Tibial artery (tissue), 4 donors: Measurements from ENCODE around the gene ALS2.
A peak's percentile ranks its signal among the peaks of the same experiment; 100 is the strongest.

Experiments used
- DNase-seq, 2 donors: peaks; one replicate each; pipeline ENCODE4 v3.0.0-alpha.2; 2019
- H3K27ac ChIP-seq, 2 donors: fragments of 200-600 bp; sonication (generic) in 1 of 2; 1 replicate in 1 of 2; 2 replicates in 1 of 2; pipeline ENCODE4 v1.5.1; 2018 to 2019; ENCODE audit warnings: mild to moderate bottlenecking in 1 of 2
- H3K27me3 ChIP-seq, 2 donors: fragments of 200-600 bp; sonication (generic) in 1 of 2; one replicate each; pipeline versions ENCODE4 v1.5.1 to v1.6.0; 2016 to 2019
- H3K36me3 ChIP-seq, 3 donors: fragments of 200-600 bp; sonication (generic) in 2 of 3; one replicate each; pipeline ENCODE4 v1.5.1; 2016 to 2019; ENCODE audit warnings: mild to moderate bottlenecking in 2 of 3
- H3K4me1 ChIP-seq, 4 donors: fragments of 200-600 bp; sonication (generic) in 2 of 4; 1 replicate in 3 of 4; 2 replicates in 1 of 4; pipeline ENCODE4 v1.5.1; 2016 to 2019
- H3K4me3 ChIP-seq, 2 donors: fragments of 200-600 bp; sonication (generic) in 1 of 2; 1 replicate in 1 of 2; 2 replicates in 1 of 2; pipeline ENCODE4 v1.5.1; 2018 to 2019; ENCODE audit warnings: mild to moderate bottlenecking in 2 of 2
- H3K9me3 ChIP-seq, 3 donors: fragments of 200-600 bp; sonication (generic) in 1 of 3; one replicate each; pipeline ENCODE4 v1.5.1; 2016 to 2019
- CTCF ChIP-seq, 2 experiments: fragments of 200-600 bp in 1 of 2; fragments of 450-650 bp in 1 of 2; IDR thresholded peaks; one replicate each; pipeline ENCODE4 v1.5.1; 2017 to 2019; ENCODE audit warnings: antibody characterized with exemption in 2 of 2, mild to moderate bottlenecking in 1 of 2, moderate library complexity in 1 of 2
- intact Hi-C: fragments of 100-400 bp; cut with DNase I; formaldehyde crosslinking; loops from one replicate; pipeline ENCODE4 v1.15.0; 2023; ENCODE audit warnings: low total_unique reads

Gene ALS2

GRCh38 chr2:201709049-201709448 is 71.7 kb downstream of the ALS2 start:
- no peak overlapping the region for H3K27ac ChIP-seq
- no peak for TF ChIP-seq CTCF (IDR thresholded peaks at IDR 0.05)
- H3K9me3 ChIP-seq, result no peaks in the 10 kb centered on the region
- no peaks in the 10 kb centered on the region for H3K4me1 ChIP-seq
- intact Hi-C loops, result no loop called here
- peaks cover 64 to 69% (median 69%) of the 10 kb centered on the region in 3 donors for H3K36me3 ChIP-seq
- H3K27me3 ChIP-seq, result no peaks in the 10 kb centered on the region
- no peak overlapping the region for H3K4me3 ChIP-seq
- DNase-seq, result no peak

GRCh38 chr2:201707753-201708152 is 73.0 kb downstream of the ALS2 start:
- Histone ChIP-seq H3K9me3 (no peaks in the 10 kb centered on the region), H3K27ac (no peak overlapping the region), H3K4me1 (no peaks in the 10 kb centered on the region), H3K27me3 (no peaks in the 10 kb centered on the region), H3K36me3 (peaks cover 70 to 74% (median 73%) of the 10 kb centered on the region in 3 donors), H3K4me3 (no peak overlapping the region)
- DNase-seq, result no peak
- no peak for TF ChIP-seq CTCF (IDR thresholded peaks at IDR 0.05)
- intact Hi-C loops, result no loop called here

- H3K27ac ChIP-seq, result no peak overlapping the region
- H3K4me1 ChIP-seq, result no peaks in the 10 kb centered on the region
- no peak for TF ChIP-seq CTCF (IDR thresholded peaks at IDR 0.05)
- no peak for DNase-seq
- intact Hi-C loops, result no loop called here
- no peaks in the 10 kb centered on the region for H3K9me3 ChIP-seq
- H3K36me3 ChIP-seq, result peaks cover 75 to 78% (median 76%) of the 10 kb centered on the region in 3 donors
- H3K27me3 ChIP-seq, result no peaks in the 10 kb centered on the region
- no peak overlapping the region for H3K4me3 ChIP-seq
Measured at GRCh38 chr2:201707142-201707541, 73.6 kb downstream of the ALS2 start.

- Histone ChIP-seq H3K4me1 (no peaks in the 10 kb centered on the region), H3K4me3 (no peak overlapping the region), H3K36me3 (peaks cover 71 to 76% (median 72%) of the 10 kb centered on the region in 3 donors), H3K27ac (no peak overlapping the region), H3K9me3 (no peaks in the 10 kb centered on the region), H3K27me3 (no peaks in the 10 kb centered on the region)
- DNase-seq, result no peak
- intact Hi-C loops, result no loop called here
- TF ChIP-seq CTCF (IDR thresholded peaks at IDR 0.05), result no peak
Measured at GRCh38 chr2:201704536-201704935, 76.2 kb downstream of the ALS2 start.

- Histone ChIP-seq H3K36me3 (peaks cover 51 to 56% (median 56%) of the 10 kb centered on the region in 3 donors), H3K9me3 (no peaks in the 10 kb centered on the region), H3K27me3 (no peaks in the 10 kb centered on the region), H3K27ac (no peak overlapping the region), H3K4me1 (peaks cover 0 to 19% (median 6%) of the 10 kb centered on the region in 4 donors), H3K4me3 (no peak overlapping the region)
- intact Hi-C loops, result no loop called here
- no peak for TF ChIP-seq CTCF (IDR thresholded peaks at IDR 0.05)
- no peak for DNase-seq
Measured at GRCh38 chr2:201701646-201702045, 79.1 kb downstream of the ALS2 start.

GRCh38 chr2:201699416-201699815 is 81.3 kb downstream of the ALS2 start:
- no peak for TF ChIP-seq CTCF (IDR thresholded peaks at IDR 0.05)
- Histone ChIP-seq H3K9me3 (no peaks in the 10 kb centered on the region), H3K4me1 (peaks cover 0 to 19% (median 6%) of the 10 kb centered on the region in 4 donors), H3K4me3 (no peak overlapping the region), H3K27me3 (no peaks in the 10 kb centered on the region), H3K36me3 (peaks cover 33 to 35% (median 34%) of the 10 kb centered on the region in 3 donors), H3K27ac (peak overlapping the region in 1 of 2 donors; percentile 47)
- no peak for DNase-seq
- intact Hi-C loops, result no loop called here
